HepG2 (cell line): ENCODE data around the gene THRA. TPM values are rescaled to one million over a fixed set of nuclear protein-coding genes. Genes with fewer than 3 reads are reported as not detected.
A peak's percentile ranks its signal among the peaks of the same experiment; 100 is the strongest.

Source experiments
- CREB3 ChIP-seq: sonication (generic); formaldehyde crosslinking; IDR thresholded peaks from 2 replicates; pipeline ENCODE4 v1.5.0; 2020; ENCODE audit warnings: missing genetic modification reagents
- CREBL2 ChIP-seq: sonication (generic); formaldehyde crosslinking; IDR thresholded peaks from 2 replicates; pipeline ENCODE4 v1.8.1; 2023; ENCODE audit warnings: missing genetic modification reagents, mild to moderate bottlenecking, borderline replicate concordance
- HNF1B ChIP-seq: sonication (generic); formaldehyde crosslinking; IDR thresholded peaks from 2 replicates; pipeline ENCODE4 v1.5.1; 2020; ENCODE audit warnings: mild to moderate bottlenecking, moderate library complexity, missing genetic modification reagents
- HOXA9 ChIP-seq: sonication (generic); formaldehyde crosslinking; IDR thresholded peaks from 2 replicates; pipeline ENCODE4 v1.8.1; 2022; ENCODE audit warnings: missing genetic modification reagents, mild to moderate bottlenecking, moderate library complexity, borderline replicate concordance
- KMT2A ChIP-seq: sonication (generic); formaldehyde crosslinking; IDR thresholded peaks from 2 replicates; pipeline ENCODE4 v1.4.0; 2020; ENCODE audit warnings: missing genetic modification reagents
- MYNN ChIP-seq: sonication (generic); formaldehyde crosslinking; IDR thresholded peaks from 2 replicates; pipeline ENCODE4 v1.4.0; 2020; ENCODE audit warnings: mild to moderate bottlenecking, low read depth, missing genetic modification reagents
- NKX3-1 ChIP-seq: sonication (generic); formaldehyde crosslinking; IDR thresholded peaks from 2 replicates; pipeline ENCODE4 v1.5.0; 2020; ENCODE audit warnings: missing genetic modification reagents
- PAWR ChIP-seq: sonication (generic); formaldehyde crosslinking; IDR thresholded peaks from 2 replicates; pipeline ENCODE4 v1.4.0; 2020; ENCODE audit warnings: missing genetic modification reagents, mild to moderate bottlenecking, borderline replicate concordance
- PAX8 ChIP-seq: sonication (generic); formaldehyde crosslinking; IDR thresholded peaks from 2 replicates; pipeline ENCODE4 v1.8.0; 2022; ENCODE audit warnings: mild to moderate bottlenecking, missing genetic modification reagents, borderline replicate concordance
- RBM39 ChIP-seq: fragments of 200-400 bp; formaldehyde crosslinking; IDR thresholded peaks from one replicate; pipeline ENCODE4 v1.6.1; 2018; ENCODE audit warnings: antibody characterized with exemption, mild to moderate bottlenecking, low read depth, low read length; ENCODE audit not compliant: poor library complexity, severe bottlenecking
- RXRB ChIP-seq: IDR thresholded peaks from 2 replicates; pipeline ENCODE4 v1.6.1; 2016; ENCODE audit warnings: borderline replicate concordance, missing genetic modification reagents, missing compliant biosample characterization
- SIN3A ChIP-seq: IDR thresholded peaks from 2 replicates; pipeline ENCODE4 v1.6.1; 2011; ENCODE audit warnings: low read depth, mild to moderate bottlenecking, control low read depth, low read length, borderline replicate concordance
- SMAD3 ChIP-seq: sonication (generic); formaldehyde crosslinking; IDR thresholded peaks from 2 replicates; pipeline ENCODE4 v1.4.0; 2020; ENCODE audit warnings: missing genetic modification reagents
- SOX6 ChIP-seq, 2 experiments: fragments of 450-650 bp in 1 of 2; sonication (generic) in 1 of 2; formaldehyde crosslinking in 1 of 2; IDR thresholded peaks; 2 replicates each; pipeline versions ENCODE4 v1.4.0 to v1.6.1; 2017 to 2020; ENCODE audit warnings: antibody characterized with exemption in 1 of 2, mild to moderate bottlenecking in 1 of 2, missing genetic modification reagents in 1 of 2
- ZGPAT ChIP-seq: IDR thresholded peaks from 2 replicates; pipeline ENCODE4 v1.6.1; 2016; ENCODE audit warnings: mild to moderate bottlenecking
- ZNF501 ChIP-seq: sonication (generic); formaldehyde crosslinking; IDR thresholded peaks from 2 replicates; pipeline ENCODE4 v1.5.1; 2020; ENCODE audit warnings: mild to moderate bottlenecking, moderate library complexity, missing genetic modification reagents
- ZNF512B ChIP-seq: sonication (generic); formaldehyde crosslinking; IDR thresholded peaks from 2 replicates; pipeline ENCODE4 v1.5.1; 2020; ENCODE audit warnings: missing genetic modification reagents, mild to moderate bottlenecking, borderline replicate concordance
- ZNF576 ChIP-seq: sonication (generic); formaldehyde crosslinking; IDR thresholded peaks from 2 replicates; pipeline ENCODE4 v1.4.0; 2020; ENCODE audit warnings: mild to moderate bottlenecking, missing genetic modification reagents
- ZSCAN20 ChIP-seq: sonication (generic); formaldehyde crosslinking; IDR thresholded peaks from 2 replicates; pipeline ENCODE4 v1.4.0; 2020; ENCODE audit warnings: missing genetic modification reagents, mild to moderate bottlenecking, borderline replicate concordance
- polyA plus RNA-seq, 8 experiments: library from polyadenylated mRNA; depleted of rRNA in 3 of 8; stranded (reverse) in 7 of 8; unstranded in 1 of 8; fragments of >200 nt; fragmentation: Illumina TruSeq in 4 of 8; extraction: Trizol in 4 of 8; gene quantifications; 2 replicates each; pipeline versions ENCODE4 v1.2.1 to v1.2.3, GENCODE V29; 2011 to 2016; ENCODE audit warnings: low read depth in 4 of 8, missing spikeins in 1 of 8, mixed read lengths in 1 of 8; ENCODE audit not compliant: insufficient read depth in 1 of 8
- total RNA-seq, 5 experiments: library from RNA; depleted of rRNA; stranded (reverse); fragments of >200 nt; fragmentation: Illumina TruSeq; extraction: Trizol; gene quantifications; 2 replicates each; pipeline ENCODE4 v1.2.3, GENCODE V29; 2016; ENCODE audit warnings: low read depth in 1 of 5

THRA gene
- total and polyA plus RNA-seq, 2 of the 13 experiments (the other 11 are each of a cell fraction or from before 2014, with no cell fraction given), result 8.0 to 9.9 TPM

GRCh38 chr17:40139566-40140058 is 76.8 kb downstream of the THRA start (continued):
- TF ChIP-seq HNF1B (CRISPR knock-in tag) (peak; percentile 1; the same call in 1 of the 2 replicates), ZNF501 (CRISPR knock-in tag) (peak; percentile 64), ZNF576 (CRISPR knock-in tag) (no peak), SOX6 (IDR thresholded peaks at IDR 0.05) (no peak), SOX6 (CRISPR knock-in tag; IDR thresholded peaks at IDR 0.05) (no peak), CREBL2 (CRISPR knock-in tag) (no peak), KMT2A (CRISPR knock-in tag) (peak; percentile 27; the same call in 1 of the 2 replicates), PAWR (CRISPR knock-in tag) (no peak), SIN3A (no peak; the same call in 1 of the 2 replicates), ZGPAT (CRISPR knock-in tag) (no peak; the same call in 1 of the 2 replicates), ZNF512B (CRISPR knock-in tag) (no peak), PAX8 (CRISPR knock-in tag) (0 out of 2 replicates have a peak, but pooled peaks have one; percentile 79), ZSCAN20 (CRISPR knock-in tag) (peak; percentile 40; the same call in 1 of the 2 replicates), SMAD3 (CRISPR knock-in tag) (peak; percentile 50; the same call in 1 of the 2 replicates), RBM39 (no peak), NKX3-1 (no peak), MYNN (CRISPR knock-in tag) (no peak; the same call in 1 of the 2 replicates), CREB3 (CRISPR knock-in tag) (peak; percentile 32; the same call in 1 of the 2 replicates), RXRB (CRISPR knock-in tag) (peak; percentile 57), HOXA9 (CRISPR knock-in tag) (no peak)
